ENCODE data around the gene AGAP1.

The AGAP1 gene

DNA sequence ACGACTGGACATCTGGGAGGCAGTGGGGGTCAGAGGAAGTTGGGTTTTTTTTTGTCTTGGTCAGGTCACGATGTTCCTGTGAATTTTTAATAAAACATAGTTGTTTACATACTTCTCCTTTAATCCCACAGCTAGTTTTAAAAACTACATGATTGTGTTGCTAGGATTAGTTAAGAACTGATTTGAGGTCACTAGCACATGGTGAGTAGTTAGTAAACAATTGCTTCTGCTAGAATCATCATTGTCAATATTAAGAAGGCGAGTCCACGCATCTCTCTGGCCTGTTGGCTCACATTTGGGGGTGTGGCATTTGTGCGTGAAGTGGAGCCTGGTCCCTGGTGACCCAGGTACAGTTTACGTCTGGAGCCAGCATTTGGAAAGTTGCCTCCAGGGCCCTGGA lies 59.4 kb downstream of the AGAP1 start:
- no peak for DNase-seq

DNA sequence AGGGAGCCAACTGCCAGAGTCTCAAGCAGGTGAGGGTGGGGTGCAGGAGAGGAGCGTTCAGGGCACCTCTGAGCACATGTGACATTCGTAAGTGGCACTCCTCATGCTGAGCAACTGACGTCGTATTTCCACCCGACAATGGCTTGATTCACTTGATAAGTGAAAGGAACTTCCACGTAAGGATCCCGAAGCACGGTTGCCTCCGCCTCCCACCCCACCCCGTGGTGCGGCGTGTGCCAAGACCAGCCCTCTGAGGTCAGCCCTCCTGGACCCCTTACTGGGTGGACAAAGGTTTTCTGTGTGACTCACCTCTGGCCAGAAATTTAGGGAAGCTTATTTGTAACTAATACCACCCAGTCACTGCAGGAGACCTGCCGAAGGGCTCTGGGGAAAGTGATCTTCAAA lies 59.9 kb downstream of the AGAP1 start:
- no peak for DNase-seq

DNA sequence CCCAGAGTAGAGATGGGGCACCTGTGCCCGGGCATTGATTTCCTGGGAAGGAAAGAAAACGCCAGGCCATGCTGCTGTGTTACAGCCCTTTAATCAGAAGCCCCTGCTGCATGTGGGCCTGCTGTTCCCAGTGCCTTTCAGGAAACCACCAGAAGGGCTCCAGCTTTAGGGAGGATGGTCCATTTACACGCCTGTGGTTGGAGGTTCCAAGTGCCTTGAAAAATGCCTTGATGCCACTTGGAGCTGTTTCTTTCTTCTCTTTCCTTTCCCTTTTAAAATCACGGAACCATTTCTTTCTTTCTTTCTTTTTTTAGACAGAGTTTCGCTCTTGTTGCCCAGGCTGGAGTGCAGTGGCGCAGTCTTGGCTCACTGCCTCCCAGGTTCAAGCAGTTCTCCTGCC lies 60.5 kb downstream of the AGAP1 start:
- no peak for DNase-seq

DNA sequence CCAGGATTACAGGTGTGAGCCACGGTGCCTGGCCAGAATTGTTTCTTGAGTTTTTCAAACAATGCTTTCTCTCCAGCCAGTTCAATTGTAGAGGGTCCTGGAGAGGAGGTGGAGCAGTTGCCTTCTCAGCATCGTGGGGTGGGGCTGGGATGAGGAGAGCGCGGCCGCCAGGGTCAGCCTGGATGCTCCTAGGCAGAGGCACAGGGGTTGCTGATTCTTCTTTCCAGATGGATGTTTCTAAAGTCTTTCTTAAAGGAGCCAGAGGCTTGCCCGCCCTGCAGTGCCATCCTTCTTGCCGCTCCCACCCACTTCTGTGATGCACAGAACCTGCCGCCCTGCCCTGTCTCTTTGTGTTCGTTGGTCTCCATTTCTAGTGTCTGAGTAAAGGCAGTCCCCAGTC lies 61.1 kb downstream of the AGAP1 start:
- no peak for DNase-seq

DNA sequence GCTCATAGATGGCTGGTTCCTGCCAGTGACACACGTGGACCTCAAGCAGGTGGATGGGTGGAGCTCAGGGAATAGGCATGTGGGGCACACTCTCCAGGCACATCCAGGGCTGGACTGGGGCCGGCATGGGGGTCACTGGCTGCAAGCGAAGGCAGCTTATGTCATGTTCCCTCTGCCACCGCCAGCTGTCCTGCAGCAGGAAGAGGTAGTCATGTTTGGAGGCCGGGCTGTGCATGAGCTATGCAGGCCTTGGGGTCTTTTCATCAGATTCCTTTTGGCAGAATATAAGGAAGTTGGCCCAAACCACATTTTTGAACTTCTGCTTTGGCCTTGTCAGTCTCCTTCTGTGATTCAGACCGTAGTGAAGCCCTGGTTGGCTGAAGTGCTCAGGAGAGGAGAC lies 61.5 kb downstream of the AGAP1 start:
- DNase-seq: no peak

DNA sequence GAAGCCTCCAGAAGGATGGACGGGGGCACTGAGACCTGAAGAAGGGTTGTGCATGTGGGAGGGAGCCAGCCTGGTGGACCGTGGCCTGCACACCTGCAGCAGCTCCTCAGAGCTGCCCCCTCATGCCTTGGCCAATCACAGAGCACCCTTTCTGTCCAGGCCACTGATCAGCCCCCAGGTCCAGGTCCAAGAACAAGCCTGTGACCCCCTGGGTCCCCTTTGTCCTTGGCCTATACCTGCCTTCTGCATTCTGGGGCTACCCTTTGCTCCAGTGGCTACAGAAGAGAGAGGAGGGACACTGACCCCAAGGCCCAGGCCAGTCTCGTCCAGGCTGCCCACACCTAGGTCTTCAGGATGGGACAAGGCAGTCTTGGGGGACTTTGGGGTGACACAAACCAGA lies 62.2 kb downstream of the AGAP1 start:
- no peak for DNase-seq

DNA sequence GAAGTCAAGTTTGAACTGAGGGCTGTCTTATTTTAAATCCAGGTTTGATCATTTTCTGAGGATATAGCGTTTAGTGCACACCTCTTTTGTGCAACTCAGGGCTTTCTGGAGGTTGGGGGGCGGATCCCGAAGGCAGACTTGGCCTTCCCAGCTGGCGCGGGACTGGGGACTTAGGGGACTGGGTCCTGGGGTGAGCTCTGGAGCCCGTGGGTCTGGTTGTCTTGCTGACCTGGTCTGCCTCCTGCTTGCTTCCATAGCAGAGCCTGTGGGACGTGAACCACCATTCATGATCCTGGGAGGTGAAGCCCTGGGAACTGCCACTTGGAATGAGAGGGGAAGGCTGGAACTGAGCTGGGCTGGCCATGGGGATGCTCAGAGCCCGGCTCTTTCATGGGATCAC lies 63.1 kb downstream of the AGAP1 start:
- no peak for DNase-seq

DNA sequence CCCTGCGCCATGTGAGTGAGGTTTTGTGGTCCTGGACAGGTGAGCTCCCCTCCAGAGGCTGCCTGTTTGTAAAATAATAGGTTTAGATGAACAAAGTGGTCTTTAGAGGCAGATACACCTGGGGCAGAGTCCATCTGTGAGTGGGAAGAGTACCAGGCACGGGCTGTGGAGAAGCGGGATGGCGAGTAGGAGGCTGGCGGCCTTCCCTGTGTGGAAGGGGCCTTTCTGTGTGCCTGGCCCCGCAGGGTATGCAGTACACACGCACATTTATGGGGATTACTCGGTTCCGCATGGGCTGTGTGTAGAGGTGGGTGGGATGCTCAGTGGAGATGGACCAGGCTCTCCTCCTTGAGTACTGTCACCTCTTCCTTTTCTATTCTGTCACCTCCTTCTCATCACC lies 64.1 kb downstream of the AGAP1 start:
- DNase-seq: no peak

DNA sequence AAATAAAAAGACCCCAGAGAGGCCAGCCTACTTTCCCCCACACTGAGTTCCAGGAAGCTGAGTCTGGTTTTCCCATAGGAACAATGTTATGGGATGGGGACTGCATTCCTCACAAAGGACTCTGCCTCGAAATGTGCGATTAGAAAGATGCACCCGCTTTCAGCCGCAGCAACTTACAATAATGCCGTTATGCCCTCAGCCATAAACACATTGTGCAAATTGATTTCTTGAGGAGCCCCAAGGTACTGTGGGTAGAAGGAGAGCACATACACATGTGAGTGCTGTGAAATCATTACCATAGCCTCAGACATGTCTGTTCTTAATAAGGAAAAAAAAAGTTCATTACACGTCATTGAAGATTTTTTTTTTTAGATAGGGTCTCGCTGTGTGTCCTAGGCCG lies 64.7 kb downstream of the AGAP1 start:
- no peak for DNase-seq

DNA sequence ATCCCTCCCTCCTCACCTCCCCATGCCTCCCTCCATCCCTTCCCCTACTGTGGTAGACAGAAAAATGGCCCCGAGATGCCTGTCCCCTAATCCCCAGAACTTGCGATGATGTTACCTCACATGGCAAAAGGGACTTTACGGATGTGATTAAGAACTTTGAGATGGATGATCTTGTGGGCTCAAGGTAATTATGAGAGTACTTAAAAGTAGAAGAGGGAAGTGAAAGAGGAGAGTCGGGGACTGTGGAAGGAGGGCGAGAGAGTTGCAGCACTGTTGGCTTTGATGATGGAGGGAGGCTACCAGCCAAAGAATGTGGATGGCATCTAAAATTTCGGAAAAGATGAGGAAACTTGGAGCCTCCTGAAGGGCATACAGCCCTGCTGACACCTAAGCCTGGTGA lies 66.5 kb downstream of the AGAP1 start:
- no peak for DNase-seq

DNA sequence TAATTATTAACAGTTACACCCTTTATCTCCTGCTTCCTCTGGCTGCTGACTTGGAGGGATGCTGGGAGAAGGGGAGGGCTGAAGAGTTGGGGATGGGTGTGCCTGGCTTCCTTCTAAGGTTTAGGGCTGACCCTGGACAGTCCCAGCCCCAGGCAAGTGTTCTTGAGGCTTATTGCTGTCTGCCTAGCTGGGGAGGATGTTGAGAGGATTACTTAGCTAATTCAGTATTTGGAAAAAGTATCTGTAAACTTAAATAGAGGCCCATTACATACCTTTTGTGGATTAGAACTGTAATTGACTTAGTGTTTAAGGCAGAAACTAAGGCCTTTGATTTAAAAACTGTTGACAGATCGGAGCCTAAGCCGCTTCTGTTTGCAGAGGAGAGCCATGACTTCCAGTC lies 67.6 kb downstream of the AGAP1 start:
- DNase-seq: no peak

DNA sequence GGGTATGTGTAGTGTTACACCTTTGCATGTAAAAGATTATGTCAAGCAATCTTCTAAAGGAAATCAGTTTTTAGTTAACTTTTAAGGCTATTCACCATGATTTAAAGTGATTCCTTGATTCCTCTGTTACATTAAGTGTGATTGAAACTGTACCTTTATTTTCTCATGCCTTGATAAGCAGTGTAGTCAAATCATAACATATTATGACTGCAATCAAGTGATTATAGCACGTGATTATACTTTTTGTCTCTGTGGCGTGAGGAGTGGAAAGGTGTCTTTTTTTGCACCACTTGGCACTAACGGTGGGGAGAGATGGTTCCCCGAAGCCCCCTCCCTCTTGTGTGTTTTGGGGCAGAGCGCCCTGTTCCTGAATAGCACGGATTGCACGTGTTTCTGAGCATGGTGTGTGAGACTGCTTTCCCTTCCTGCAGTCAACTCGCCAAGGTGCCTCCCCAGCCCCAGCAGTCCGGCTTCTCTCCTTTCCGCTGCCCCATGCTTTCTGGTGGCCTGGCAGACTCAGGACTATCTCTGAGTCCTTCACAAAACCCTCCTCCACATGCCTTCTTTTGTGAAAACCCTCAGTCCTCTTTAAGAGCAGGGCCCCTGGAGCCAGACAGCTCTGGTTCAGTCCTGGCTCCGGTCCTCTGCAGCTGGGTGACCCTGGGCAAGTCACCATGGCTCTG lies 68.4 kb downstream of the AGAP1 start:
- no peak for DNase-seq

DNA sequence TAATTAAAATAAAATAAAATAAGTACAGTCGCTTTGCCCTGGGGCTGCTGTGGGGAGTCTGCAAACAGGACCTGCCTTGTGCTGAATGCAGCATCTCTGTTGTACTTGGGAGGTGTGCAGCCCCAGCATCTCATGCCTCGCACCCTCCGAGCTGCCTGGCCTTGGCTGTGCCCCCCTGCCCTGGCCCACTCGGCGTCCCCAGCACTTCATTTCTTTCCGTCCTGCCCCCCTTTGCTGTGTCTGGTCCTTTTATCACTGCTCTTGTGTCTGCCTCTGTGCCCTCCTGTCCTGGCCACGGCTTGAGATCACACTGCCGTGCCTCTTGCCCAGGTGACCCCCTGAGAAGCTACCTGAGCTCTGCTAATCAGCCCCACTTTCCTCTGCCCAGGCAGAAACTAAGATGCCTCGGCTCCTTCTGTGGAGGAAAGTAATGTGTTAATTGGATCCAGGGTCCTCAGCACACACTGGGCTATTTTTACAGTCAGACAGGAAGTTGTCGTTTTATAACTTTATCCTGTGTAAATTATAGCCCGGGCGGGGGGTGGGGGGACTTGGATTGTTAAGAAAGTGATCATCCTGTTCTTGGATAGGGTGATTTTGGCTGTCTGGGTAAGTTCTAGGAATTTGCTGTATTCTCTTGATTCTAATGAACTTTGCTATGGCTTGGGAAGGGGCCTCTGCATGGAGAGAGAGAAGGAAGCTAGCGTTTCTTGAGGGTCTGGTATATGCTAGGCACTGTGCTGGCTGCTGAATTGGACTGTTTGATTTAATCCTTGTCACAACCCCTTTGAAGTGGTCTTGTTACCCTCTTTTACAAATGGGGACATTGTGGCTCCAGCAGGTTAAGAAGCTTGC lies 69.4 kb downstream of the AGAP1 start:
- DNase-seq: no peak

DNA sequence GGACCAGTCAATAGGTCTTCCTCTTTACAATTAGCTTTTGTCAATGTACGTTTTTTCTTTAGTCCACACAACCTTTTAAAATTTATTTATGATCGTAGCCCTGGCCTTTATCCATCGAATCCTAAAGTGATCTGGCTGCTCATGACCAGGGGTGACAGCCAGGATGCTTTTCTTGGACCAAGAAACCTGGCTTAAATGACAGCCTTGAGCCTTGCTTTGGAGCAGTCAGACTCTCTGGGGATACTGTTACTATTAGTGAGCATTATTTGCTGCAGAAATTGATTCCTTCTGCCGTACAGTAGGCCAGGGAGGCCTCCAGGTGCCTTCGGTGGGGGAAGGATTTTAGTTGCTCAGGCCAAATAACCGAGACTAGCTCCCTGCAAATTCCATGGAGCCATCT lies 70.2 kb downstream of the AGAP1 start:
- DNase-seq: no peak

DNA sequence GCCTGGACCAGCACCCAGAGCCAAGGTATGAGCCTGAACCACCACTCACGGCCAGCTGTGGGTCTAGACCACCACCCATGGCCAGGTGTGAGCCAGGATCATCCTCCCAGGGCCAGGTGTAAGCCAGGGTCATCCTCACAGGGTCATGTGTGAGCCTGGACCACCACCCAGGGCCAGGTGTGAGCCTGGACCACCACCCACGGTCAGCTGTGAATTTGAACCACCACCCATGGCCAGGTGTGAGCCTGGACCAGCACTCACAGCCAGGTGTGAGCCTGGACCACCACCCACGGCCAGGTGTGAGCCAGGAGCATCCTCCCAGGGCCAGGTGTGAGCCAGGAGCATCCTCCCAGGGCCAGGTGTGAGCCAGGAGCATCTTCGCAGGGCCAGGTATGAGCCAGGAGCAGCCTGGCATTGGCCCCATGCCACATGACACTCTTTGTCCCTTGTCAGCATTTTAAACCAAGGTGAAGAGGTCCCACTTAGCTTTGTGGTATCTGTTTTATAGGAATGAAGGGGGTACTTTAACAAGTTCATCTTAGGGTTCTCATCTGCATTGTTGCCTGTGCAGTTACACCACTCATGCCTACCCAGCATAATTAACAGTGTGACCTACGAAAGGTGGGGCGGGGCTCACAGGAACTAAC lies 71.2 kb downstream of the AGAP1 start:
- no peak for DNase-seq

DNA sequence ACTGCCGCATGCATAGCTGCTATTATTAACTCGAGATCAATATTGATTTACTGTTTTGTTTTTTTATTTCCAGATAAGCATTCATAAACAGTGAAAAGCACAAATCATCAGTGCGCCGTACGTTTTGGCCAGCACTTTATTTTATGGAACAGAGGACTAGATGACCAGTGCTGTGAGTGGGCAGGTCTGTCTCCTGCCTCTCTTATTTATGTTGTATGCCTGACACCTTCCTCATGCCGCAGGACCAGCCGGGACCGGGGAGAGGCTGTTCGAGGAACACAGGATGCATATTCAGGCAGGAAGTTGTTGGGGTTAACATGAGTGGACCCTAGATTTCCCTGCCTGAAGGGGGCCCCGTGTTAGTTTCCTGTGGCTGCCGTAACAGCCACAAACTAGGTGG lies 72.6 kb downstream of the AGAP1 start:
- no peak for DNase-seq

DNA sequence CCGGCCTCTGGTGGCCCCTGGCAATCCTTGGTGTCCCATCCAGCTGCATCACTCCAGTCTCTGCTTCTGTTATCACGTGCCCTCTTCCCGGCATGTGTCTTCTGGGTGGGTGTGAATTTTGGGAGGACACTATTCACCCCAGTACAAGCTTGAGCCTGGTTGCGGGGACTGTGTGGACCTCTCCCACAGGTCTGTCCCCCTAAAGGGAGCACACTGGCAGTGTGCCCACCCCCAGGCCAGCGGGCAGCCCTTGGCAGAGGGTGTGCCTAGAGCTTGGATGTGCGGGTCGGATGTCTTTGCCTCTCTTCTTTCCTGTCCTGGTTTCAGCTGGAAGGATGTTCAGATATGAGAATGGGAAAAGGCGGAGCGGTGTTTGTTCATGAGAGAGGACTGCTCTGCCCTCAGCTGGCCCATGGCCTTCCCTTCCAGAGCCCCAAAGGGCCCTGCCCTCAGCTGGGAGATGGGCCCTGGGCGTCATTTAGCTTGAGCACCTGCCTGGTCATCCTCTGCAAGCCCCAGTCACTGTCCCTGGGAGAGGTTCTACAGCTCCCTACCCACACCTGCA lies 73.2 kb downstream of the AGAP1 start:
- DNase-seq: no peak

DNA sequence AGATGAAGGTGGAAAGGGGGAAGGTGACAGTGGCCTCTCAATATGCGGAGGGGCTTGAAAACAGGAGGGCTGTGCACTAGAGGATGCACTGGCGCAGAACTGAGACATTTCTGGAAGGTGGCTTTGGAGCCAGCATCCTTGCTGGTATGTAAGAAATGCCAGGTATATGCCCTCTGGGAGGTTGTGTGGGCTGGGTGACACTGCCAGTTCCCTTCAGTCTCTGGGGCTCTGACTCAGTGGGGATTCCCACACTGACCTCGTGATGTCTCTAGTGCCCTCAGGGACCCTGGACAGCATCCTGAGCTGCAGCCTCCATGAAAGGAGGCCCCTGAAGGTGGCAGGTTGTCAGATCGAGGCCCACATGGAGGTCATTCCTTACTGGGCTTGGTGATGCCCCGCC lies 74.0 kb downstream of the AGAP1 start:
- no peak for DNase-seq

DNA sequence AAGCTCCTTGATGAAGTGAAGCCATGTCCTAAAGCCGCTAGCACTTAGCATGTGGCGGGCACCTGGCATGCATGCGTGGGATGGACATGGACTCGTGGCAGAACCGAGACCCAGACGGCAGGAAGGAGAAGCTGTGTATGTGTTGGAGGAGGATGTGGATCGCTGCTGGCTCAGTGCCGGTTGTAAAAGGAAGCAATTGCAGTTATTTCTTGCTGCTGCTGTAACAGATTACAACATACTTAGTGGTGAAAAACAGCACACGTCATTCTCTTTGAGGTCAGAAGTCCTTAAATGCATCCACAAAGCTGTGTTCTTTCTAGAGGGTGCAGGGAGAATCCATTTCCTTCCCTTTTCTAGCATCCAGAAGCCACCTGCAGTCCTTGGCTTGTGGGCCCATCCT lies 74.6 kb downstream of the AGAP1 start:
- no peak for DNase-seq

DNA sequence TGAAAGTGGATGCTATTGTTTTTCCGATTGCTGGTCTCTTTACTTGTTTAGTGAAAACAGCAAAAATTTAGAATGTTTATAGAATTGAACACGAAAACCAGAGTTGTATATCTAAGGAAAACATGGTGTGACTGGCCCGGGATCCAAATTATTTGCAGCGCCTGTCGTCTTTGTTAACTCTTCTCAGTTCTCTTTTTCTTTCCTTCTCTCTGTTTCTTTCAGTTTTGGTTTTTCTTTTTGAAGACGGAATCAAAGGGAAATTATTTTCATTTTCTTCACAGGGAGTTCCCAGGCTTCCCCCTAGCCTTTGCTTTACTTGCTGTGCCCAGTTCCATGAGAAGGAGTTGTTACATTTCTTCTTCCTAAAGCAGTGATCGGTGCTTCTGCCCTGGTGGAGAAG lies 76.0 kb downstream of the AGAP1 start:
- DNase-seq: no peak

DNA sequence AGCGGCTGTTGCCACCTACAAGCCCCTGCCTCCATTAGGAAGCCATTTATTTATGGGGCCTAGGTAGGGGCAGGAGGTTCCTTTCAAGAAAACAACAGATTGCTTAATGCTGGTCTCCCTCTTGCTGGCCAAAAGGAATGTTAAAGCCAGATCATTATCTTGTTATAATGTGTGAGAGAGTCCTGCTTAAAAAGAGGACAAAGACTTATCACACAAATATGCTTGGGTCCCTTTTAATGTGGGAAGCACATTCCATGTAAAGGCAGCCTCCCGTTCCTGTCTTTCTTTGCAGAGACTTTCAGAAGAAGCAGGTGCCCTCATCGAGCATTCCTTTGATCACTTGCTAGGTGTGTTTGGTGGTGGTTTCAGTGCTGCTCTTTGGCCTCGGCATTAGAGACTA lies 76.4 kb downstream of the AGAP1 start:
- DNase-seq: no peak

DNA sequence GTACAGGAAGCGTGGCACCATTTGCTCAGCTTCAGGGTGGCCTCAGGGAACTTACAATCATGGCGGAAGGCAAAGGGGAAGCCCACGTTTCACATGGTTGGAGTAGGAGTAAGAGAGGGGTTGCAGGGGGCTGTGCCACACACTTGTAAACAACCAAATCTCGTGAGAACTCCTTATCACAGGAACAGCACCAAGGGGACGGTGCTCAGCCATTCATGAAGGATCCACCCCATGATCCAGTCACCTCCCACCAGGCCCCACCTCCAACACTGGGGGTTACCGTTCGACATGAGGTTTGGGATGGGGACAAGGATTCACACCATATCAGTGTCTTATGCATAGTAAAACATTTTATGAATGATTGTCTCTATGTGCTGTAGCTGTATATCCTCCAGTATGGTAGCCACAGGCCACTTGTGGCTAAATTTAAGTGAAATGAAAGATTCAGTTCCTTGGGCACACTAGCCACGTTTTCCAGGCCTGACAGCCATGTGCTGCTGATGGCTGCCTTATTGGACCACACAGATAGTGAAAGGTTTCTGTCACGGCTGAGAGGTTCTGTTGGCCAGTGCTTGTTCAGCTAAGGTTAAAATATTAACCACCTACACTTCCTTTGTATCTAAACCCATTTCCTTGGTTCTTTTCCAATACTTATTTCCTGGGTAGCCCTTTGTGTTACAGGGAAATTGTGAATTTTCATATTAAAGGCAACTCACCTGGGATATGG lies 77.3 kb downstream of the AGAP1 start:
- no peak for DNase-seq

DNA sequence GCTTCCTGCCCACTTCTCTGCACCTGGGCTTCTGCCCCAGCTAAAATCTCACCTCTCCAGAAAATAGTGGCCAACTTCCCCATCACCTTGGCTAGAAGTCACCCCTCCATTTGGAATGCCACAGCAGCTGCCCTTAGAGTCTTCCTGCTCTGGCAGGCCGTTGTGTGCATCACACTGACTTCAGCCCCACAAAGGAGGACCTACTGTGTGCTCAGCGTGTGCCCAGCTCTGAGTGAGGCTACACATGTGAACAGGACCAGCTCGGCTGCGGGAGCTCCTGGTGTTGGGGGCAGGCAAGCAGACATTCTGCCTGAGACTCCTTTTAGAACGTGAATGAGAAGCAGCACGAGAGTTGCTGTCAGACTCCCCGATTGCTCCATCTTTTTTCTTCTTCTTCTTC lies 78.7 kb downstream of the AGAP1 start:
- DNase-seq: no peak
